Measurements from ENCODE around the gene KNDC1.

Gene KNDC1

GRCh38 chr10:133182190-133182589 lies 22.2 kb downstream of the KNDC1 start:
- DNase-seq (ENCODE audit: low read depth), result no peak
- no peak overlapping the region for H3K4me3 ChIP-seq (ENCODE audit: low read depth, low read length)
- TF ChIP-seq CTCF (IDR thresholded peaks at IDR 0.05; ENCODE audit: low read depth, low read length), result no peak
- TF ChIP-seq MAX (IDR thresholded peaks at IDR 0.05; ENCODE audit: low read depth, low read length), result no peak
- no peak for TF ChIP-seq MYC (IDR thresholded peaks at IDR 0.05; ENCODE audit: low read depth, low read length)
- TF ChIP-seq POLR2A (IDR thresholded peaks at IDR 0.05; ENCODE audit: extremely low read depth, insufficient read length), result no peak

GRCh38 chr10:133182791-133183645 lies 23.0 kb downstream of the KNDC1 start:
- TF ChIP-seq MYC (IDR thresholded peaks at IDR 0.05; ENCODE audit: low read depth, low read length) (no peak), MAX (IDR thresholded peaks at IDR 0.05; ENCODE audit: low read depth, low read length) (no peak), CTCF (IDR thresholded peaks at IDR 0.05; ENCODE audit: low read depth, low read length) (no peak), POLR2A (IDR thresholded peaks at IDR 0.05; ENCODE audit: extremely low read depth, insufficient read length) (no peak)
- H3K4me3 ChIP-seq (ENCODE audit: low read depth, low read length), result no peak overlapping the region
- no peak for DNase-seq (ENCODE audit: low read depth)

- H3K4me3 ChIP-seq (ENCODE audit: low read depth, low read length), result no peak overlapping the region
- no peak for TF ChIP-seq CTCF (IDR thresholded peaks at IDR 0.05; ENCODE audit: low read depth, low read length)
- TF ChIP-seq POLR2A (IDR thresholded peaks at IDR 0.05; ENCODE audit: extremely low read depth, insufficient read length), result no peak
- DNase-seq (ENCODE audit: low read depth), result no peak
Measured at GRCh38 chr10:133183646-133184378, 23.8 kb downstream of the KNDC1 start.

GRCh38 chr10:133184591-133185244 lies 24.7 kb downstream of the KNDC1 start:
- no peak for TF ChIP-seq MYC (IDR thresholded peaks at IDR 0.05; ENCODE audit: low read depth, low read length)
- no peak for TF ChIP-seq POLR2A (IDR thresholded peaks at IDR 0.05; ENCODE audit: extremely low read depth, insufficient read length)
- no peak for TF ChIP-seq MAX (IDR thresholded peaks at IDR 0.05; ENCODE audit: low read depth, low read length)
- TF ChIP-seq CTCF (IDR thresholded peaks at IDR 0.05; ENCODE audit: low read depth, low read length), result no peak
- no peak for DNase-seq (ENCODE audit: low read depth)

GRCh38 chr10:133185421-133185820 lies 25.4 kb downstream of the KNDC1 start:
- no peak for DNase-seq (ENCODE audit: low read depth)
- TF ChIP-seq CTCF (IDR thresholded peaks at IDR 0.05; ENCODE audit: low read depth, low read length), result no peak
- no peak for TF ChIP-seq MYC (IDR thresholded peaks at IDR 0.05; ENCODE audit: low read depth, low read length)
- TF ChIP-seq POLR2A (IDR thresholded peaks at IDR 0.05; ENCODE audit: extremely low read depth, insufficient read length), result no peak
- no peak for TF ChIP-seq MAX (IDR thresholded peaks at IDR 0.05; ENCODE audit: low read depth, low read length)

More at GRCh38 chr10:133184591-133185244, 24.7 kb downstream of the KNDC1 start:
- H3K4me3 ChIP-seq (ENCODE audit: low read depth, low read length), result no peak overlapping the region

More at GRCh38 chr10:133185421-133185820, 25.4 kb downstream of the KNDC1 start:
- H3K4me3 ChIP-seq (ENCODE audit: low read depth, low read length), result no peak overlapping the region

Measured in NB4 (cell line).